CD4-positive, alpha-beta T cell (primary cell): ENCODE data around the gene KCND3. TPM values are rescaled to one million over a fixed set of nuclear protein-coding genes. Genes with fewer than 3 reads are reported as not detected.

Source experiments
- ATAC-seq: fragments of 200-7000 bp; cut with Tn5 transposase; one replicate; pipeline ENCODE4 v1.10.0; 2022; ENCODE audit warnings: mild to moderate bottlenecking; ENCODE audit not compliant: poor library complexity
- CTCF ChIA-PET: fragments of 350-600 bp; sonication (Branson Sonifier 250); formaldehyde crosslinking; loops from one replicate; lab custom pipeline; 2021; ENCODE audit warnings: antibody characterized with exemption, inconsistent platforms; lab: Charles Lee
- POLR2A ChIA-PET: fragments of 350-600 bp; sonication (Branson Sonifier 250); formaldehyde crosslinking; loops from one replicate; lab custom pipeline; 2021; ENCODE audit warnings: antibody characterized with exemption, inconsistent platforms; lab: Charles Lee
- DNase-seq, 14 experiments: peaks; one replicate each; pipeline ENCODE4 v3.0.0-alpha.2; 2013 to 2020; ENCODE audit warnings: mixed read lengths in 2 of 14
- H3K27ac ChIP-seq, 2 donors: one replicate each; pipeline versions ENCODE4 v1.5.1 to v1.7.0; 2013; ENCODE audit warnings: low read length in 2 of 2, low read depth in 1 of 2, mild to moderate bottlenecking in 1 of 2
- H3K27me3 ChIP-seq, 2 experiments: 1 replicate in 1 of 2; 2 replicates in 1 of 2; pipeline versions ENCODE4 v1.6.1 to v1.7.0; 2013; ENCODE audit warnings: low read length in 2 of 2, control low read depth in 1 of 2, mild to moderate bottlenecking in 1 of 2, moderate library complexity in 1 of 2; ENCODE audit not compliant: insufficient read depth in 2 of 2, control insufficient read depth in 1 of 2
- H3K36me3 ChIP-seq: one replicate; pipeline ENCODE4 v1.6.1; 2013; ENCODE audit warnings: low read length, control low read depth; ENCODE audit not compliant: insufficient read depth
- H3K4me1 ChIP-seq: one replicate; pipeline ENCODE4 v1.6.1; 2013; ENCODE audit warnings: low read length, control low read depth; ENCODE audit not compliant: insufficient read depth
- H3K4me3 ChIP-seq: one replicate; pipeline ENCODE4 v1.5.1; 2013; ENCODE audit warnings: mild to moderate bottlenecking, low read length, moderate library complexity
- H3K9me3 ChIP-seq, 2 experiments: 1 replicate in 1 of 2; 2 replicates in 1 of 2; pipeline versions ENCODE4 v1.6.1 to v1.7.0; 2013; ENCODE audit warnings: low read length in 2 of 2, mild to moderate bottlenecking in 2 of 2, control low read depth in 1 of 2, moderate library complexity in 1 of 2; ENCODE audit not compliant: control insufficient read depth in 1 of 2, insufficient read depth in 1 of 2
- H3K27ac Mint-ChIP-seq: one replicate; pipeline ENCODE4 v1.8.0; 2020; ENCODE audit warnings: mixed read lengths
- H3K27me3 Mint-ChIP-seq: one replicate; pipeline ENCODE4 v1.8.0; 2021; ENCODE audit warnings: mixed read lengths
- H3K36me3 Mint-ChIP-seq: one replicate; pipeline ENCODE4 v1.8.0; 2021; ENCODE audit warnings: low read depth, mixed read lengths
- H3K4me1 Mint-ChIP-seq: one replicate; pipeline ENCODE4 v1.8.0; 2021; ENCODE audit warnings: low read depth, mixed read lengths
- H3K4me3 Mint-ChIP-seq: one replicate; pipeline ENCODE4 v1.8.0; 2020; ENCODE audit warnings: mild to moderate bottlenecking, mixed read lengths
- H3K9me3 Mint-ChIP-seq: one replicate; pipeline ENCODE4 v1.8.0; 2020; ENCODE audit warnings: mixed read lengths
- CTCF ChIP-seq: fragments of 200-600 bp; IDR thresholded peaks from one replicate; pipeline ENCODE4 v1.8.0; 2022; ENCODE audit warnings: antibody characterized with exemption, mild to moderate bottlenecking
- intact Hi-C, 2 experiments: fragments of 100-400 bp; cut with DNase I in 1 of 2; cut with micrococcal nuclease in 1 of 2; formaldehyde crosslinking; loops; one replicate each; pipeline versions ENCODE4 v1.15.1 to v1.9.0; 2023 to 2025; cut with DNase I, micrococcal nuclease
- total RNA-seq, 174 experiments: library from RNA in 2 of 174; stranded (reverse) in 2 of 174; gene quantifications; one replicate each; pipeline ENCODE4 v1.2.3 and lab custom pipeline; 2021 to 2026

The KCND3 gene
- total RNA-seq, 2 experiments from 2014 or later, result 0.05 TPM; not detected in 1

- H3K27me3 Mint-ChIP-seq, result peaks cover 16% of the 10 kb centered on the region
- no peak overlapping the region for H3K4me3 Mint-ChIP-seq
- POLR2A ChIA-PET, result no interaction called here
- no peak for DNase-seq
- H3K9me3 Mint-ChIP-seq, result no peaks in the 10 kb centered on the region
- no peaks in the 10 kb centered on the region for H3K4me1 Mint-ChIP-seq
- intact Hi-C loops, result no loop called here
- no peaks in the 10 kb centered on the region for H3K36me3 Mint-ChIP-seq
- H3K36me3 ChIP-seq, result no peaks in the 10 kb centered on the region
- no peak overlapping the region for H3K4me3 ChIP-seq
- no peak for TF ChIP-seq CTCF
- H3K9me3 ChIP-seq, result peaks cover 0 to 5% of the 10 kb centered on the region in 2 experiments
- no peak for ATAC-seq
- H3K27me3 ChIP-seq, result peaks cover 0 to 9% of the 10 kb centered on the region in 2 experiments
- CTCF ChIA-PET, result no interaction called here
- H3K27ac Mint-ChIP-seq, result no peak overlapping the region
- no peak overlapping the region for H3K27ac ChIP-seq
- no peaks in the 10 kb centered on the region for H3K4me1 ChIP-seq
Measured at GRCh38 chr1:111818546-111818945, 170.9 kb downstream of the KCND3 start.

GRCh38 chr1:111818081-111818480 lies 171.4 kb downstream of the KCND3 start:
- H3K4me1 Mint-ChIP-seq, result no peaks in the 10 kb centered on the region
- Histone ChIP-seq H3K27me3 (peaks cover 0 to 8% of the 10 kb centered on the region in 2 experiments), H3K9me3 (peaks cover 0 to 5% of the 10 kb centered on the region in 2 experiments), H3K4me3 (no peak overlapping the region), H3K4me1 (no peaks in the 10 kb centered on the region), H3K36me3 (no peaks in the 10 kb centered on the region), H3K27ac (no peak overlapping the region)
- H3K4me3 Mint-ChIP-seq, result no peak overlapping the region
- CTCF ChIA-PET, result no interaction called here
- H3K9me3 Mint-ChIP-seq, result no peaks in the 10 kb centered on the region
- no peak overlapping the region for H3K27ac Mint-ChIP-seq
- DNase-seq (no peak), ATAC-seq (no peak)
- H3K36me3 Mint-ChIP-seq, result no peaks in the 10 kb centered on the region
- peaks cover 14% of the 10 kb centered on the region for H3K27me3 Mint-ChIP-seq
- intact Hi-C loops, result no loop called here
- POLR2A ChIA-PET, result no interaction called here
- no peak for TF ChIP-seq CTCF

GRCh38 chr1:111814642-111815041 lies 174.8 kb downstream of the KCND3 start:
- no peaks in the 10 kb centered on the region for H3K4me1 Mint-ChIP-seq
- no peaks in the 10 kb centered on the region for H3K9me3 ChIP-seq
- intact Hi-C loops, result no loop called here
- H3K27ac ChIP-seq, result no peak overlapping the region
- ATAC-seq (no peak), DNase-seq (no peak)
- H3K27ac Mint-ChIP-seq, result no peak overlapping the region
- H3K27me3 Mint-ChIP-seq, result no peaks in the 10 kb centered on the region
- H3K4me1 ChIP-seq, result no peaks in the 10 kb centered on the region
- no peaks in the 10 kb centered on the region for H3K36me3 Mint-ChIP-seq
- H3K36me3 ChIP-seq, result no peaks in the 10 kb centered on the region
- no peak overlapping the region for H3K4me3 Mint-ChIP-seq
- no peaks in the 10 kb centered on the region for H3K9me3 Mint-ChIP-seq
- CTCF ChIA-PET, result interaction anchor here (0.6 kb wide), 1 partner anchor 954 kb away, joined by 3 read pairs; no protein-coding TSS in a partner anchor
- H3K27me3 ChIP-seq, result peaks cover 0 to 5% of the 10 kb centered on the region in 2 experiments
- TF ChIP-seq CTCF, result no peak
- POLR2A ChIA-PET, result no interaction called here
- H3K4me3 ChIP-seq, result no peak overlapping the region
